ENCODE measurements around the gene RCL1. TPM values are rescaled to one million over a fixed set of nuclear protein-coding genes. Genes with fewer than 3 reads are reported as not detected.

RCL1 gene
- total RNA-seq, 1 experiment from 2014 or later = 34.4 TPM

DNA sequence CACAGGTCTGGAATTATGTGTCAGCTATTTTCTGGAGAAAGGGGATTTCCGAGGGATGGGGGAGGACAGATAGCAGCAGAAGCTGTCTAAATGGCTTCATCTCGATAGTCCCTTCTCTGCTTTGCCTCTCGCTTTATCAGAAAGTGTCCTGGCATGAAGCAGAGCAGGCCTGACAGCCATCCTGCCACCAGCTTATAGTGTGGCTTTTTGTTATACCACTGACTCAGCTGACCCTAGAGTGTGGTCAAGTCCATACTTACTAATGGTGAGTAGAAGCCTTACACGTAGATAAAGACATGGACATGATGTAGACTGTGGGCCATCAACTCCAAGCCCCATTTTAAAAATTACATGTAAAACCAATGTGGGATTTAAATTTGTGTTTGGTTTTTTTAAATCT lies 50.0 kb downstream of the RCL1 start:
- Histone ChIP-seq H3K18ac (ENCODE audit: insufficient read length, low read depth, low read length) (no peak overlapping the region), H2BK20ac (ENCODE audit: low read depth, low read length, poor library complexity, severe bottlenecking) (no peak overlapping the region), H3K9ac (ENCODE audit: extremely low read depth, insufficient read length, low read length) (no peak overlapping the region), H3K23ac (ENCODE audit: insufficient read length, low read depth, low read length) (no peak overlapping the region), H3K23me2 (ENCODE audit: insufficient read length, low read depth, low read length, poor library complexity, severe bottlenecking) (no peaks in the 10 kb centered on the region), H3K4me2 (ENCODE audit: insufficient read depth, insufficient read length, low read length) (no peak overlapping the region), H3K4ac (ENCODE audit: low read depth, low read length) (no peak overlapping the region), H4K8ac (replicated peaks; ENCODE audit: insufficient read length, low read depth, low read length) (no peak overlapping the region), H3K27ac (ENCODE audit: insufficient read length, low read depth, low read length) (no peak overlapping the region), H2AFZ (ENCODE audit: low read length) (no peak overlapping the region), H2BK120ac (ENCODE audit: low read depth, low read length, poor library complexity, severe bottlenecking) (no peak overlapping the region), H3K14ac (ENCODE audit: insufficient read depth, low read length) (no peak overlapping the region), H2AK5ac (ENCODE audit: insufficient read length, low read length) (no peak overlapping the region), H3K79me2 (ENCODE audit: insufficient read depth, low read length) (no peaks in the 10 kb centered on the region), H4K91ac (ENCODE audit: insufficient read length, low read depth, low read length) (no peak overlapping the region), H2BK12ac (ENCODE audit: insufficient read length, low read depth, low read length) (no peak overlapping the region), H4K20me1 (ENCODE audit: control insufficient read depth, insufficient read depth, insufficient read length) (no peaks in the 10 kb centered on the region), H2BK15ac (ENCODE audit: low read depth, low read length) (no peak overlapping the region), H2BK5ac (ENCODE audit: insufficient read length, low read length) (no peak overlapping the region), H3K27me3 (ENCODE audit: insufficient read depth, low read length) (no peaks in the 10 kb centered on the region), H3K9me3 (ENCODE audit: control insufficient read depth, low read depth, low read length) (no peaks in the 10 kb centered on the region), H4K5ac (ENCODE audit: insufficient read length, low read depth, low read length) (no peak overlapping the region), H3K56ac (ENCODE audit: insufficient read length, low read depth, low read length) (no peak overlapping the region), H3T11ph (ENCODE audit: low read length) (no peak overlapping the region), H3K79me1 (ENCODE audit: insufficient read depth, low read depth, low read length, poor library complexity, severe bottlenecking) (no peaks in the 10 kb centered on the region), H3K4me1 (ENCODE audit: insufficient read depth, low read length) (no peaks in the 10 kb centered on the region)
- TF ChIP-seq CTCF (conservative IDR thresholded peaks at IDR 0.05) = no peak
- H3K27ac Mint-ChIP-seq = no peak overlapping the region
- no CpG with 5 or more reads among the region's 4 CpGs for WGBS (ENCODE audit: extremely low coverage, insufficient read length, low lambda C conversion rate)
- no peaks in the 10 kb centered on the region for H3K4me1 Mint-ChIP-seq
- no peak for DNase-seq
- no peaks in the 10 kb centered on the region for H3K27me3 Mint-ChIP-seq (ENCODE audit: low read depth)
- no peak overlapping the region for H3K4me3 Mint-ChIP-seq
- no peaks in the 10 kb centered on the region for H3K9me3 Mint-ChIP-seq
- peaks cover 10 to 35% (median 12%) of the 10 kb centered on the region in 3 experiments; a peak in 6 of 7 replicates for H3K36me3 Mint-ChIP-seq (ENCODE audit: insufficient read depth in 1 of 3, low read depth in 3 of 3)
